WI38 (cell line): Measurements from ENCODE around the gene GJC1.

Experiments
- H3K4me3 ChIP-seq: 2 replicates; pipeline ENCODE4 v1.5.1; 2011; ENCODE audit warnings: low read depth, mild to moderate bottlenecking, control low read depth, low read length
- TF ChIP-seq, protein P1 (sequence below): IDR thresholded peaks from 2 replicates; pipeline ENCODE4 v1.5.1; 2012; ENCODE audit warnings: low read depth, mild to moderate bottlenecking, control low read depth, low read length

GJC1 gene

DNA sequence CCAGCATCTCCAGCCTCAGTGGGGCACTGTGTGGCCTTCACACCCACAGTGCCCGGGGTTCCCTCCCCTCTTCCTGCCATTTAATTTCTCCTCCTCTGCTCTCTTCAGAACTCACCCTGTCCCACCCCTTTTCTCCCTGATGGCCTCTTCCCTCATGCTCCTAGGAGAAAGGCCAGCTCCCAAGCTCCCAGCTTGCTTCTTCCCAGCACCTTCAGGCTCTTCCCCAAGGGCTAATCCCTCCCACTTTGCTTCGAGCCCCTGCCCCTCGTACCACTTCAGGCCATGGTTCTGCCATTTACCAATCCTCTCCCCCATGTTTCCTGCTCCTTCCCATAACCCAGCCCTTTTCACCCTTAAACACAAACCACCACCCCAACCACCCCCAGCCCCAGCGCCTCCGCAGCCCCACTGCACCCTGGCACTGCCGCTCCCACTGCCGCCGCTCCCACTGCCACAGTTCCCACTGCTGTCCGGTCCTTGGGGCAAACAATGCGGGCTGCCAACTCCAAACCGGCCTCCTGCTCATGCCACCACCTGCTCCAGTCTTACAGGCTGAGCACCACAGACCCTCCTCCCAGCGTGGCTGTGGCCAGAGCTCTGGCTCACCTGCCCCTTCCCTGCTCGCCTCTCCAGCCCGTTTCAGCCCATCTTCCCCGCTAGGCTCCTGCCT is 42.7 kb downstream of the GJC1 start:
- H3K4me3 ChIP-seq, result no peak overlapping the region
- TF ChIP-seq, protein P1, sequence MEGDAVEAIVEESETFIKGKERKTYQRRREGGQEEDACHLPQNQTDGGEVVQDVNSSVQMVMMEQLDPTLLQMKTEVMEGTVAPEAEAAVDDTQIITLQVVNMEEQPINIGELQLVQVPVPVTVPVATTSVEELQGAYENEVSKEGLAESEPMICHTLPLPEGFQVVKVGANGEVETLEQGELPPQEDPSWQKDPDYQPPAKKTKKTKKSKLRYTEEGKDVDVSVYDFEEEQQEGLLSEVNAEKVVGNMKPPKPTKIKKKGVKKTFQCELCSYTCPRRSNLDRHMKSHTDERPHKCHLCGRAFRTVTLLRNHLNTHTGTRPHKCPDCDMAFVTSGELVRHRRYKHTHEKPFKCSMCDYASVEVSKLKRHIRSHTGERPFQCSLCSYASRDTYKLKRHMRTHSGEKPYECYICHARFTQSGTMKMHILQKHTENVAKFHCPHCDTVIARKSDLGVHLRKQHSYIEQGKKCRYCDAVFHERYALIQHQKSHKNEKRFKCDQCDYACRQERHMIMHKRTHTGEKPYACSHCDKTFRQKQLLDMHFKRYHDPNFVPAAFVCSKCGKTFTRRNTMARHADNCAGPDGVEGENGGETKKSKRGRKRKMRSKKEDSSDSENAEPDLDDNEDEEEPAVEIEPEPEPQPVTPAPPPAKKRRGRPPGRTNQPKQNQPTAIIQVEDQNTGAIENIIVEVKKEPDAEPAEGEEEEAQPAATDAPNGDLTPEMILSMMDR, result no peak

DNA sequence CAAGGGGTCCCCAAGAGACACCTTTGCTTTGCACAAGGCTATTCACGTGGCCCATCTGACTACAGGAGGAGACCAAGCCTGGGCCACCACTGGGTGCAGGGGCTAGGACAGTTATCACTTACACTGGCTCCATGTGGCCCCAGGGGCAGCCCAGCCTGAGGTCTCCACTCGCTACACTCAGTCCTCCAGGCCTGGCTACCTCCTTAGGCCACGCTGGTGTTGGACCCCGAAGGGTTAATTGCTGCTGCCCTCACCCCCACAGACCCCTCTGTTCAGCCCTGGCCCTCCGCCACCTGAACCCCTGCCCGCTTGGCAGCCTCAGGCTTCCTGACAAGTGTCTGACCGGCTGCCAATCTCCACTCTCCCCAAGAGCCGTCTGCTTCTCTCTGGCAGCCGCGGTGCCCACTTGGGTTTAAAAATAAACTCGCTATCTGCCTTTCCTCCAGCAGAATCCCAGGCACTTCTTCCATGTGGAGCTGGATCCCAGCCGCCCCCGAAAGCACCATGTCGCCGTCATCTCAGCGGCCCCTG is 43.5 kb downstream of the GJC1 start:
- H3K4me3 ChIP-seq, result no peak overlapping the region
- TF ChIP-seq, protein P1, result no peak

DNA sequence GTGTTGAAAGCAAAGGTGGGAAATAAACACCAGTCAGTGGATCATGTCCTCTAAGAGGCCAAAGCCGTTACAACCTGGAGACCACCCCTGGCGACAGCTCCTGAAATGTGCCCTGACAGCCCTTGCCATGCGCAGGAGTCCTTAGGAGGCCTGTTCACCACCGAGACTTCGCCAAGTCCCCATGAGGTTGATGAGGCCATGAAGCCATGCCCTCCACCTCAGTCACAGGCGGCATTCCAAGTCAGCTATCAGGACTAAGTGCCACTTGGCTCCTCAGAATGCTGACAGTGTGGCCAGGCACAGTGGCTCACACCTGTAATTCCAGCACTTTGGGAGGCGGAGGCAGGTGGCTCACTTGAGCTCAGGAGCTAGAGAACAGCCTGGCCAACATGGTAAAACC is 44.2 kb downstream of the GJC1 start:
- TF ChIP-seq, protein P1, result no peak
- H3K4me3 ChIP-seq, result no peak overlapping the region

DNA sequence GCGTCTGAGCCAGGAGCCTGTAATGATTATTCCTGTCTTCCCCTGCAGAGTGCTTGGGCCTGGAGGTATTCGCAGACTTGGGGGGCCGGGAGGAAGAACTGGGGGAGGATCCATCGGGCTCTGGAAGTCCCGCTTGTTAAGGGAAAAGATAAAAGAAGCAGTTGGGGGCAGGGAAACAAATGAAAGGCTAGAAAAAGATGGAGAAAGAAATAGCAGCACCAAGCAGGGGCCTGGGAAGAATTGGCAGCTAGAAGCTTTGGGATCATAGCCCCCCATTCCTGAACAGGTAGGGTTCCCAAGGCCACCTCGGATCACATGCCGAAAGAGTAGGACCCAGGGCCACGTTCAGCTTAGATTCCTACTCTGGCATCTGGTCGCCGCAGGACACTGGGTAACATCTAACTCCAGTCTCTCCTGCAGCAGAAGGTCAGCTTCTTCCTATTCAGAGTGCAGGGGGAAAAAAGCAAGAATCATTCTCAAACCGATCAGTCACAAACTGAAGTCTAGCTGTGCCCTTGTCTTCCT is 47.7 kb downstream of the GJC1 start:
- TF ChIP-seq, protein P1, result no peak
- no peak overlapping the region for H3K4me3 ChIP-seq

DNA sequence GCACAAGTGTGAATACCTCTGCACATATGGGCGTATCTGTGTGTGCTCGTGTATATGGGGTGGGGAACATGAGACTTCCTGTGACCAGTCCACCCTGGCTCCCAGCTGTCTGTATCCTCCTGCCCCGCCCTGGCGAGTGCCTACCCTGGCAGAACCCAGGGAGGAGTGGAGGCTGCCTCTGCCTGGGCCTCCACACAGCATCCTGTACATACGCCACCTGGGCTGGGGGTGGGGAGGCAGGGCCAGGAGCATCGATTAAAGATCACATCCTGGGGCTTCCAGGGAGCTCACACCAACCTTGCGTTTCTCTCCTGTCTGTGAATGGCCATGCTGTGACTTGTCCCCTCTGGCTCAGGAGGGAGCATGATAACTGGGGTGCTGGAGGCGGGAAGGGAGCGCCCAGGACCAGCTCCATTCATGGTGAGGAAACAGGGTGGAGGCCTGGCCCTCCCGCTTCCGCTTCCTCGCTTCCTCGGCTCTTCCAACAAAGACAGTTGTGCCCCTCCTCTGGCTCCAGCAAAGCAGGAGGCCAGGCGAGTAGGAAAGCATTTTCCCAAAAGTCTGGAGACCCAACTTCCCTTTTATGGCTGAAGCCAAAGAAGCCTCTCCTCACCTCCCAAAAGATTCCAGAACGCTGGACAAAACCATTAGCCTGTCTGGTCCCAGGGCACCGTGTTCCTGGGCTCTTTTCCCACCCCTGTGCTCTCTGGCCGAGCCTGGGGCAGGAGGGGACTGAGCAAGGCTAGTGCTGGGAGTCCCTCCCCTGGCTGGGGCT is 48.3 kb downstream of the GJC1 start:
- H3K4me3 ChIP-seq, result no peak overlapping the region
- TF ChIP-seq, protein P1, result no peak

DNA sequence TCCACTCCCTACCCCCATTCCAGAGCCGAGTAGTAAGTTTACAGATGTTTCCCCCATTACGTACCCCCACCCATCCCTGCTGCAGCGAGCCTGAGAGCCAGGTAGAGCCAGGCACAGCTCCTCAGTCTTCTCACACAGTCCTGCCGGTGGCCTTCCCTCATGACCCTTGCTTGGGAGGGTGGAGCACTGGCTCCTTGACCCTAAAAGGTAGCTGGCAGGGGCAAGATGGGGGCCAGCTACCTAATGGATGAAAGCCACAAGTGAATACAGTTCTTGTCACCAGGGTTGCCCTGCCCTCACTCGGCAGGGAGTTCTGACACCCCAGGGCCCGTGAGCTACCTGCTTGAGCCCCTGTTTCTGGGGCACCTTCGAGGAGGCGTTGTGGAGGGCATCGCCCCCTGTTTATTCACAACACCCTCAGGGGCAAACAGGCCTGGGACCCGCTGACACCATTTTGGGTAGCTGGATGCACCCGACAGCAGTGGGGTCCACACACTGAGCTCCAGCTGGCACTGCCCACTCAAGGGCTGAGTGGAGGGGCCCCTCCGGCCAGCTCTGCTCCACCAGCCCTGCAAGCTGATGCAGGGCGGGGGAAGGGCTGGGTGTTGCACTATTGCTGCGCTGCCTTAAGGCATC is 49.1 kb downstream of the GJC1 start:
- TF ChIP-seq, protein P1, result no peak
- H3K4me3 ChIP-seq, result no peak overlapping the region

DNA sequence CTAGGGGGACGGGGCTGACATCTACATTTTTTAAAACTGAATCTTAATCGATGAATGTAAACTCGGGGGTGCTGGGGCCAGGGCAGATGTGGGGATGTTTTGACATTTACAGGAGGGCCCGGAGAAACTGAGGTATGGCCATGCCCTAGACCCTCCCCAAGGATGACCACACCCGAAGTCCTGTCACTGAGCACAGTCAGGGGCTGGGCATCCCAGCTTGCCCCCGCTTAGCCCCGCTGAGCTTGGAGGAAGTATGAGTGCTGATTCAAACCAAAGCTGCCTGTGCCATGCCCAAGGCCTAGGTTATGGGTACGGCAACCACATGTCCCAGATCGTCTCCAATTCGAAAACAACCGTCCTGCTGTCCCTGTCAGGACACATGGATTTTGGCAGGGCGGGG is 49.9 kb downstream of the GJC1 start:
- TF ChIP-seq, protein P1, result no peak
- H3K4me3 ChIP-seq, result no peak overlapping the region
